K562 (cell line): ENCODE data around the gene PLK5. TPM values are rescaled to one million over a fixed set of nuclear protein-coding genes. Genes with fewer than 3 reads are reported as not detected.

Source experiments
- ATAC-seq: fragments of 200-7000 bp; cut with Tn5 transposase; 3 replicates; pipeline ENCODE4 v1.9.1; 2020; ENCODE audit warnings: moderate library complexity
- BruUV-seq: library from RNA; stranded (reverse); fragments of 400-500 nt; replicated peaks from 2 replicates; lab custom pipeline; 2021; lab: Mats Ljungman, UMichigan
- CTCF ChIA-PET: fragments of 300-600 bp; formaldehyde crosslinking; extraction: SDS; loops from one replicate; lab custom pipeline; 2021; ENCODE audit warnings: low intra/inter-chr PET ratio; lab: Yijun Ruan, JAX
- POLR2A ChIA-PET: fragments of 300-600, 350-650 bp; sonication (Branson Sonifier 250); formaldehyde crosslinking; extraction: SDS; loops from one replicate; lab custom pipeline; 2021; ENCODE audit warnings: antibody characterized with exemption, inconsistent platforms; lab: Yijun Ruan, JAX
- DNase-seq, 4 experiments: peaks; one replicate each; pipeline versions ENCODE4 v3.0.0 to v3.0.0-alpha.2; 2011 to 2018; ENCODE audit warnings: low spot score in 3 of 4, mixed read lengths in 3 of 4; ENCODE audit errors: extremely low read depth in 1 of 4
- FAIRE-seq: peaks from 2 replicates; lab custom pipeline; 2011; peaks lifted over from hg19 to GRCh38; lab: Jason Lieb, UNC
- H2AFZ ChIP-seq: 2 replicates; pipeline ENCODE4 v1.6.0; 2011; ENCODE audit warnings: low read depth, low read length, control low read depth, inconsistent platforms
- H3K27ac ChIP-seq: fragments of 200-600 bp; 3 replicates; pipeline ENCODE4 v1.8.0; 2011; ENCODE audit warnings: low read depth, mild to moderate bottlenecking, control low read depth, inconsistent platforms, low read length, moderate library complexity, mixed read lengths; ENCODE audit errors: extremely low read depth
- H3K27me3 ChIP-seq, 2 experiments: fragments of 300-600 bp in 1 of 2; 2 replicates in 1 of 2; 3 replicates in 1 of 2; pipeline versions ENCODE4 v1.6.0 to v1.8.0; 2011; ENCODE audit warnings: inconsistent platforms in 2 of 2, low read length in 2 of 2, mild to moderate bottlenecking in 1 of 2, mixed read lengths in 1 of 2, moderate library complexity in 1 of 2; ENCODE audit not compliant: control insufficient read depth in 2 of 2, insufficient read depth in 2 of 2
- H3K36me3 ChIP-seq: fragments of 300-600 bp; 3 replicates; pipeline ENCODE4 v1.8.0; 2011; ENCODE audit warnings: mild to moderate bottlenecking, low read length, inconsistent platforms; ENCODE audit not compliant: control insufficient read depth, insufficient read depth
- H3K4me1 ChIP-seq, 2 experiments: fragments of 200-600 bp in 1 of 2; replicated peaks in 1 of 2; 2 replicates in 1 of 2; 3 replicates in 1 of 2; pipeline versions ENCODE4 v1.5.1 to v1.8.0; 2011; ENCODE audit warnings: inconsistent platforms in 2 of 2, low read length in 2 of 2, mild to moderate bottlenecking in 1 of 2, mixed read lengths in 1 of 2, moderate library complexity in 1 of 2; ENCODE audit not compliant: control insufficient read depth in 2 of 2, insufficient read depth in 2 of 2
- H3K4me2 ChIP-seq: 2 replicates; pipeline ENCODE4 v1.6.1; 2011; ENCODE audit warnings: low read length, control low read depth, inconsistent platforms, mixed read lengths; ENCODE audit not compliant: insufficient read depth
- H3K4me3 ChIP-seq: fragments of 200-600 bp; sonication (generic), shearing (Covaris generic); 2 replicates; pipeline ENCODE4 v1.5.1; 2016; ENCODE audit warnings: control low read depth, inconsistent platforms
- H3K79me2 ChIP-seq: fragments of 200-600 bp; 3 replicates; pipeline ENCODE4 v1.8.0; 2011; ENCODE audit warnings: low read length, inconsistent platforms; ENCODE audit not compliant: control insufficient read depth, insufficient read depth
- H3K9ac ChIP-seq, 2 experiments: 2 replicates each; pipeline versions ENCODE4 v1.6.0 to v1.6.1; 2011; ENCODE audit warnings: low read depth in 2 of 2, low read length in 2 of 2, control low read depth in 1 of 2, inconsistent platforms in 1 of 2, mild to moderate bottlenecking in 1 of 2, mixed read lengths in 1 of 2; ENCODE audit not compliant: insufficient read depth in 1 of 2
- H3K9me1 ChIP-seq: one replicate; pipeline ENCODE4 v1.6.0; 2011; ENCODE audit warnings: inconsistent platforms, mild to moderate bottlenecking, low read length, moderate library complexity; ENCODE audit not compliant: control insufficient read depth, insufficient read depth
- H3K9me3 ChIP-seq: replicated peaks from 2 replicates; pipeline ENCODE4 v1.5.1; 2011; ENCODE audit warnings: low read depth, low read length, inconsistent platforms; ENCODE audit not compliant: control insufficient read depth, insufficient read depth
- H4K20me1 ChIP-seq: replicated peaks from 2 replicates; pipeline ENCODE4 v1.6.1; 2011; ENCODE audit warnings: low read length, inconsistent platforms, mixed read lengths; ENCODE audit not compliant: control insufficient read depth, insufficient read depth
- BMI1 ChIP-seq: fragments of 150-350 bp; IDR thresholded peaks from 2 replicates; pipeline ENCODE4 v1.6.1; 2014; ENCODE audit warnings: low read length
- CBX3 ChIP-seq, 2 experiments: IDR thresholded peaks; 1 replicate in 1 of 2; 2 replicates in 1 of 2; pipeline ENCODE4 v1.6.1; 2012; ENCODE audit warnings: inconsistent platforms in 2 of 2, low read length in 2 of 2, borderline replicate concordance in 1 of 2, control low read depth in 1 of 2
- CHD1 ChIP-seq: fragments of 200-600 bp; sonication (generic); IDR thresholded peaks from one replicate; pipeline ENCODE4 v1.6.1; 2012; ENCODE audit warnings: mild to moderate bottlenecking, moderate library complexity, low read length, inconsistent platforms
- CTBP1 ChIP-seq: fragments of 450-650 bp; IDR thresholded peaks from 2 replicates; pipeline ENCODE4 v1.6.1; 2016; ENCODE audit warnings: borderline replicate concordance
- CTCF ChIP-seq, 3 experiments: IDR thresholded peaks in 2 of 3; conservative IDR thresholded peaks in 1 of 3; 2 replicates each; pipeline ENCODE4 v1.5.1; 2011 to 2012; ENCODE audit warnings: low read length in 3 of 3, mild to moderate bottlenecking in 3 of 3, control low read depth in 2 of 3, improper control_type of control experiment in 1 of 3, inconsistent platforms in 1 of 3, low read depth in 1 of 3, mixed read lengths in 1 of 3, moderate library complexity in 1 of 3; ENCODE audit not compliant: insufficient read depth in 2 of 3
- EHMT2 ChIP-seq: fragments of 450-650 bp; IDR thresholded peaks from 2 replicates; pipeline ENCODE4 v1.6.1; 2018; ENCODE audit warnings: antibody characterized with exemption
- ETV6 ChIP-seq, 3 experiments: fragments of 150-350 bp in 1 of 3; sonication (generic) in 1 of 3; formaldehyde crosslinking in 1 of 3; IDR thresholded peaks; 2 replicates each; pipeline versions ENCODE4 v1.6.1 to v1.8.0; 2014 to 2022; ENCODE audit warnings: borderline replicate concordance in 2 of 3, low read depth in 2 of 3, antibody characterized with exemption in 1 of 3, low read length in 1 of 3, mild to moderate bottlenecking in 1 of 3, missing genetic modification reagents in 1 of 3
- HDAC1 ChIP-seq, 2 experiments: fragments of 450-650 bp; IDR thresholded peaks; 2 replicates each; pipeline ENCODE4 v1.6.1; 2016 to 2017; ENCODE audit warnings: inconsistent platforms in 1 of 2, mild to moderate bottlenecking in 1 of 2, moderate library complexity in 1 of 2
- HDAC2 ChIP-seq: fragments of 450-650 bp; IDR thresholded peaks from 2 replicates; pipeline ENCODE4 v1.6.1; 2016; ENCODE audit warnings: mild to moderate bottlenecking
- MED1 ChIP-seq: sonication (generic); formaldehyde crosslinking; IDR thresholded peaks from 2 replicates; pipeline ENCODE4 v1.8.1; 2023; ENCODE audit warnings: missing genetic modification reagents, borderline replicate concordance
- RNF219 ChIP-seq: fragments of 250-450 bp; sonication (Bioruptor Pico); IDR thresholded peaks from 2 replicates; pipeline ENCODE4 v1.5.0; 2022; ENCODE audit warnings: mild to moderate bottlenecking
- STAT5A ChIP-seq: IDR thresholded peaks from 2 replicates; pipeline ENCODE4 v1.6.1; 2012; ENCODE audit warnings: low read length, inconsistent platforms, borderline replicate concordance
- WGBS: fragments of 100-300 bp; shearing (Covaris generic); methylation state at CpG from one replicate; pipeline ENCODE4 v1.1.6; 2016; ENCODE audit warnings: low coverage, mixed read lengths; ENCODE audit not compliant: insufficient coverage; ENCODE audit errors: missing lambda C conversion rate; 5-methylcytosine and 5-hydroxymethylcytosine counted together
- in situ Hi-C: fragments of 300-500 bp; cut with MboI; formaldehyde crosslinking; loops from 4 replicates; pipeline ENCODE4 v1.15.0; 2018; ENCODE audit warnings: inconsistent platforms, mixed read lengths
- intact Hi-C: fragments of 100-400 bp; cut with micrococcal nuclease; formaldehyde crosslinking; loops from 2 replicates; pipeline ENCODE4 v1.14.2; 2022
- polyA plus RNA-seq, 8 experiments: library from polyadenylated mRNA; depleted of rRNA in 4 of 8; stranded (reverse) in 5 of 8; unstranded in 3 of 8; fragments of >200 nt; fragmentation: Nextera tagmentation in 2 of 8; fragmentation: Illumina TruSeq in 1 of 8; extraction: Ambion mirVana in 2 of 8; extraction: Trizol in 1 of 8; gene quantifications; 2 replicates each; pipeline versions ENCODE4 v1.2.1 to v1.2.3, GENCODE V29; 2011 to 2014; ENCODE audit warnings: inconsistent platforms in 1 of 8, missing spikeins in 1 of 8
- total RNA-seq, 7 experiments: library from RNA; depleted of rRNA in 6 of 7; stranded (reverse); fragments of >200 nt in 6 of 7; fragmentation: Illumina TruSeq in 2 of 7; extraction: Trizol in 2 of 7; gene quantifications; 2 replicates each; pipeline versions ENCODE4 v1.2.1 to v1.2.3, GENCODE V29; 2011 to 2021; ENCODE audit warnings: low replicate concordance in 1 of 7
- TF ChIP-seq, protein P1 (sequence below): fragments of 250-450 bp; sonication (Bioruptor Pico); IDR thresholded peaks from 2 replicates; pipeline ENCODE4 v1.8.0; 2022; ENCODE audit warnings: moderate library complexity, mild to moderate bottlenecking, inconsistent platforms
- TF ChIP-seq, protein P2 (sequence below): IDR thresholded peaks from 2 replicates; pipeline ENCODE4 v1.6.1; 2012; ENCODE audit warnings: low read depth, low read length, improper control_type of control experiment, borderline replicate concordance

Gene PLK5
- total and polyA plus RNA-seq, 9 of the 15 experiments (the other 6 are each of a cell fraction or from before 2014, with no cell fraction given), result 0.04 to 0.23 (median 0.11) TPM; not detected in 5

DNA sequence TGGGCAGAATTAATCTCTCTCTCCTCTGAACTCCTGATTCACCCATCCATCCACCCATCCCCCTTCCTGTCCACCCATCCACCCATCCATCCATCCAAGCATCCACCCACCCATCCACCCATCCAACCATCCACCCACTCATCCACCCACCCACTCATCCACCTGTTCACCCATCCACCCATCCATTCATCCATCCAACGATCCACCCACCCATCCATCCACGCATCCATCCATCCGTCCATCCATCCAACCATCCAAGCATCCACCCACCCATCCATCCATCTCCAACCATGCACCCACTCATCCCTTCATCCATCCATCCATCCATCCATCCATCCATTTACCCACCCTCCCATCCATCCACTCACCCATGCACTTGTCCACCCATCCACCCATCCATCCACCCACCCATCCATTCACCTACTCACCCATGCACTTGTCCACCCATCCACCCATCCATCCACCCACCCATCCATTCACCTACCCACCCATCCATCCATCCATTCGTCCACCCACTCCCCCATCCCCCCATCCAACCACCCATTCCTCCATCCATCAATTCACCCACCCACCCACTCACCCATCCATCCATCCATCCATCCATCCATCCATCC is 25.6 kb downstream of the PLK5 start:
- no peak for DNase-seq
- CTCF ChIA-PET, result no interaction called here
- Histone ChIP-seq H3K79me2 (no peaks in the 10 kb centered on the region), H3K9me3 (no peaks in the 10 kb centered on the region), H3K4me1 (peaks cover 3 to 31% of the 10 kb centered on the region in 2 experiments; a peak in 3 of 5 replicates), H3K4me2 (no peak overlapping the region), H3K27me3 (no peaks in the 10 kb centered on the region; a peak in 1 of 5 replicates), H3K36me3 (no peaks in the 10 kb centered on the region), H4K20me1 (no peaks in the 10 kb centered on the region), H3K4me3 (no peak overlapping the region), H3K27ac (no peak overlapping the region), H3K9ac (no peak overlapping the region), H3K9me1 (no peaks in the 10 kb centered on the region), H2AFZ (no peak overlapping the region)
- 10% methylated on average over 3 of the region's 4 CpGs for WGBS
- FAIRE-seq, result no peak
- no TSS peak for BruUV-seq
- in situ Hi-C loops, result loop anchor here (5.0 to 10.0 kb wide), 2 partner anchors 108 to 215 kb away; no protein-coding TSS in a partner anchor
- intact Hi-C loops, result loop anchor here (10.0 kb wide), 2 partner anchors 55 to 215 kb away; partner anchors contain the start of gene UQCR11
- POLR2A ChIA-PET, result no interaction called here
- ATAC-seq, result no peak
- TF ChIP-seq CTCF (IDR thresholded peaks at IDR 0.05 in 2 of 3, conservative IDR thresholded peaks at IDR 0.05 in 1 of 3; ENCODE audit: insufficient read depth in 2 of 3, low read depth in 1 of 3, low read length in 3 of 3) (no peak), MED1 (CRISPR knock-in tag) (no peak), RNF219 (CRISPR knock-in tag) (no peak), STAT5A (no peak), EHMT2 (peak; percentile 71), ETV6 (IDR thresholded peaks at IDR 0.05; ENCODE audit: borderline replicate concordance in 1 of 2, low read depth in 2 of 2, low read length in 1 of 2) (no peak), ETV6 (CRISPR knock-in tag; IDR thresholded peaks at IDR 0.05; ENCODE audit: borderline replicate concordance) (no peak), HDAC2 (no peak), HDAC1 (IDR thresholded peaks at IDR 0.05) (peak in 1 of 2 experiments; percentile 39; a peak in 1 of 4 replicates), CBX3 (IDR thresholded peaks at IDR 0.05; ENCODE audit: borderline replicate concordance in 1 of 2, low read length in 2 of 2) (no peak), BMI1 (no peak), CHD1 (no peak), CTBP1 (no peak)
- TF ChIP-seq, protein P1, sequence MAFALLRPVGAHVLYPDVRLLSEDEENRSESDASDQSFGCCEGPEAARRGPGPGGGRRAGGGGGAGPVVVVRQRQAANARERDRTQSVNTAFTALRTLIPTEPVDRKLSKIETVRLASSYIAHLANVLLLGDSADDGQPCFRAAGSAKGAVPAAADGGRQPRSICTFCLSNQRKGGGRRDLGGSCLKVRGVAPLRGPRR, result no peak
- TF ChIP-seq, protein P2, sequence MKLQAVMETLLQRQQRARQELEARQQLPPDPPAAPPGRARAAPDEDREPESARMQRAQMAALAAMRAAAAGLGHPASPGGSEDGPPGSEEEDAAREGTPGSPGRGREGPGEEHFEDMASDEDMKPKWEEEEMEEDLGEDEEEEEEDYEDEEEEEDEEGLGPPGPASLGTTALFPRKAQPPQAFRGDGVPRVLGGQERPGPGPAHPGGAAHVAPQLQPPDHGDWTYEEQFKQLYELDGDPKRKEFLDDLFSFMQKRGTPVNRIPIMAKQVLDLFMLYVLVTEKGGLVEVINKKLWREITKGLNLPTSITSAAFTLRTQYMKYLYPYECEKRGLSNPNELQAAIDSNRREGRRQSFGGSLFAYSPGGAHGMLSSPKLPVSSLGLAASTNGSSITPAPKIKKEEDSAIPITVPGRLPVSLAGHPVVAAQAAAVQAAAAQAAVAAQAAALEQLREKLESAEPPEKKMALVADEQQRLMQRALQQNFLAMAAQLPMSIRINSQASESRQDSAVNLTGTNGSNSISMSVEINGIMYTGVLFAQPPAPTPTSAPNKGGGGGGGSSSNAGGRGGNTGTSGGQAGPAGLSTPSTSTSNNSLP, result no peak
